GM10847 (cell line): ENCODE measurements around the gene UBAC2.
A peak's percentile ranks its signal among the peaks of the same experiment; 100 is the strongest.

Experiments
- POLR2A ChIP-seq: IDR thresholded peaks from 2 replicates; pipeline ENCODE4 v1.6.1; 2011; ENCODE audit not compliant: insufficient read length; ENCODE audit errors: extremely low read depth

Gene UBAC2

GRCh38 chr13:99421758-99422585, 221.3 kb downstream of the UBAC2 start:
- TF ChIP-seq POLR2A, result no peak

DNA sequence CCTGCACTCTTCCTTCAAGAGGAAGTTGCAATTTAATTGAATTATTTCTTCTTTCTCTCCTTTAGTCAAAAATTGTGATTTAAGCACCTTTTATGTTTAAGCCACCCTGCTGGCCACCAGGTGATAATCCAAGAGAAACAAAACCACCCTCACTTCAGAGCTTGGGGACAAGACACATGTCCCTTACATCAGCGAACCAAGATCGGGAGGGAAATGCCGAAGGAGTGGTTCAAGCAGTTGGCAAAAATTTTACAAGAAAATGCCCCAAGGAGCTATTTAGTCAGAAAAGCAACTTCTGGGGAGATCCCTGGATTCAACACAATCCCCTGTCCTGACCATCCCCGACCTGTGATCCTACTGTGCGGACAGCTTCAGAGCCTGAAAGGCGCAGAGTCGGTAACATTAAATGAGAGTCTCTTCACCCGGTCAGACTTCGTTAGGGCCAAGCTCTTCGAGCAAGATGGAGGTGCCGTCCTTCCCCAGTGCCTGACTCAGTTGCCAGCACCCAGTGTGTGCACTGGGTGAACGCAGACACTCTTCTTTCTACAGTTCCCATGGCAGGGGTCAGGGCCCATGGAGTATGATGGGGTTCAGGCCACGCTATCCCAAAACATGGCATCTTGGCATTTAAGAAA, 222.0 kb downstream of the UBAC2 start:
- TF ChIP-seq POLR2A, result no peak

DNA sequence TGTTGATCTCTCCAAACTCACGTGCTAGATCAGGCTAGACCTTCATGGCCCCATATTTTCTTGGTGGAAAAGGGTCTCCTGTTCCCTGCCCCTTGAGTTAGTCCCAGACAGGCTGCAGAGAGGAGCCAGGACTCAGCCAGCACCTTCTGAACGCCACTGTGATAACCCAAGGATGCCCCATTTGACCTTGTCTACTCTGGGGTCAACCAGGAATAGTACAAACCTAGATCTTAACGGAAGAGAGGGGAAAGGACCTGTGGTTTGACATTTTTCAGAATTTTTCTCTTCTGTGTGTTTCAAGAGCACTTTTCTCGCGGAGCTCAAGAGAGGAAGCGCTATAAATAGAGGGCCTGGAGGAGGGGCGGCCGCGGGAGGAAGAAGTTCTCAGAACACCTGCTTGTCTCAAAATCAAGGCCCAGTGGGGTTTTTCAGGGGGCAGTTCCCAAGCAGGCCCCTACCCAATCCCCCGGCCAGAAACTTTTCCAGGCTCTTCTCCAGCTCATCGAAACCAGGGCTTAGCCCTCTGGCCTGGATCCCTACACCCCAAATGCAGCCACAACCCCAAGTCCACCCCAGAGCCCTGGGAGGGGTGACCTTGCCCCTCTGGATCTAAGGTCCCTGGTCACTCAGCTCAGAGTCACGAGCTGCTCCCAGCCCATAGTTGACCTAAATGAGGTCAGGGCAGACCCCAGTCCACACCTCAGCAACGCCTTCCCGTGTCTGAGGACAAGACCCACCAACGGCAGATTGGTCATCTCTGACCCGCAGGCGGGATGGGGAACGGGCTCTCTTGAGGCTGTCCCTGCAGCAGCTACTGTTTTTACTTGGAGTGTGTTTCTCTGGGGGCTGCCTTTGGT, 225.1 kb downstream of the UBAC2 start:
- no peak for TF ChIP-seq POLR2A

GRCh38 chr13:99426426-99426825, 225.8 kb downstream of the UBAC2 start:
- no peak for TF ChIP-seq POLR2A

DNA sequence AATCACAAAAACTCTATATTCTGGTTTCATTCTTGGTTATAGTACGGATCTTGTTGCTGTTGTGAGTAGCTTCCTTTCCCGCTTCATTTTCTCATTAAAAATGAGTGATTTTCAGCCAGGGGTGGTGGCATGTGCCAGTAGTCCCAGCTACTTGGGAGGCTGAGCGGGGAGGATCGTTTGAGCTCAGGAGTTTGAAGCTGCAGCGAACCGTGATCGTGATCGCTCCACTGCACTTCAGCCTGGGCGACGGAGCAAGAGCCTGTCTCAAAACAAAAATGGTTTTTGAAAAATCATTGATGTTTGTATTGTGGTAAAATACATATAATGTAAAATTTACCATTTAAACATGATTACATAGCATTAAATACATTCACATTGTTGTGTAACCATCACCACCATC, 229.0 kb downstream of the UBAC2 start:
- TF ChIP-seq POLR2A, result no peak

DNA sequence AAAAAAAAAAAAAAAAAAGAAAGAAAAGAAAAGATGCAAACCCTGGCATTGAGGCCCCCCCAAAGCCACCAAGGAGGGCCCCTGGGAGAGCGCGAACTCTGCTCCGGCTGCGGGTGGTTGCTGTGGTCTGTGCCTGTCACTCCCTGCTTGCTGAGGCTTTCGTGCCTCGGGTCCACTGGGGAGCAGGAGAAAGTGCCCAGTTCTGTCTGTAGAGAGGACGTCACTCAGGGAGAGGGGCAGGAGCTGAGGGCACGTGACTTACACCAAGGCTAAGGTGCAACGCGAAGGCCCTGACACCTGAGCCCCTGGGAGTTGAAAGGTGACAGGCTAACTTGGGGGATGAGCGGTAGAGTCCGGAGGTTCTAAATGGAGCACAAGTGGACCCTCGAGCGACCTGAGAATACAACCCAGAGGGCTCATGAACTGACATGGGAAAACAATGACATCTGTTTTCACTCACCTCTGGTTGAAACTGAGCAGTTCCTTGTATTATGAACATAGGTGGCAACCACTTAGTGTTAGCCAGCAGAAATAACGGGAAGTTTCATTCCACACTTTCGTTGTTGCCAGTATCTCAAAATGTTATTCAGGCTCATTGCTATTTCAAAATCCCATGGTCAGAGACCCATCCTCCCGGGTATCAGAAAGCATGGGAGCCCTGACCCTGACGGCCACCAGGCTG, 231.4 kb downstream of the UBAC2 start:
- TF ChIP-seq POLR2A, result no peak

DNA sequence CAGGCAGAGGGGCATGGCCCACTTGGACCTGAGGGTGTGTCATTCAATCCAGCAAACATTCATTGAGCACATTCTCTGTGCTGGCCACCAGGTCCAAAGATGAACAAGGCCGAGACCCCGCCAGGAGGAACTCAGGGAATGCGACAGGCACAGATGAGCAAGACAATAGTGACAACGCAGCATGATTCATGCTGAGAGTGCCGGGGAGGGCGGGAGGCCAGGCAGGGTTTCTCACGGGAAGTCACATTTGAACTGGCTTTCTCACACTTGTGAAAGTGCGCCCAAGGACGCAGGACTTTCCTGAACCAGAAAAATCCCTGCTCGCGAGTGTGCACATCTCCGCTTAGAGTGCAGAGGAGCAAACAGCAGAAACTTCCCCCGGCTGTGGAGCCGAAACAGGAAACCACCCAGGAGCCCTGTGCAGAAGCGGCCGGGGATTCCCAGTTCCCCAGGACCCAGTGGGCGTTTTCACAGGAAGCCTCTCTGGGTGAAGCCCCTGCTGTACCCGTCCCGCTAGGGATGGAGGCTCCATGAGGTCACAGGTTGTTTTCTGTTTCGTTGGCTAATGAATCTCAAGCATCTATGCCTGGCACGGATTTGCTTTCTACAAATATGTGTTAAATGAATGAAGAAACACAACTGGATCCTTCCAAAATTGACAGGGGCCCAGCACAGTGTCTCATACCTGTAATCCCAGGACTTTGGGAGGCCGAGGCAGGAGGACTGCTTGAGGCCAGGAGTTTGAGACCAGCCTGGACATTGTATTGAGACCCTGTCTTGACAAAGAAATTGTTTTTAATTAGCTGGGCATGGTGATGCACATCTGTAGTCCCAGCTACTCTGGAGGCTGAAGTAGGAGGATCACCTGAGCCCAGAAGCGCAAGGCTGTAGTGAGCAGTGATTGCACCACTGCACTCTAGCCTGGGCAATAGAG, 232.2 kb downstream of the UBAC2 start:
- TF ChIP-seq POLR2A, result peak; percentile 16

DNA sequence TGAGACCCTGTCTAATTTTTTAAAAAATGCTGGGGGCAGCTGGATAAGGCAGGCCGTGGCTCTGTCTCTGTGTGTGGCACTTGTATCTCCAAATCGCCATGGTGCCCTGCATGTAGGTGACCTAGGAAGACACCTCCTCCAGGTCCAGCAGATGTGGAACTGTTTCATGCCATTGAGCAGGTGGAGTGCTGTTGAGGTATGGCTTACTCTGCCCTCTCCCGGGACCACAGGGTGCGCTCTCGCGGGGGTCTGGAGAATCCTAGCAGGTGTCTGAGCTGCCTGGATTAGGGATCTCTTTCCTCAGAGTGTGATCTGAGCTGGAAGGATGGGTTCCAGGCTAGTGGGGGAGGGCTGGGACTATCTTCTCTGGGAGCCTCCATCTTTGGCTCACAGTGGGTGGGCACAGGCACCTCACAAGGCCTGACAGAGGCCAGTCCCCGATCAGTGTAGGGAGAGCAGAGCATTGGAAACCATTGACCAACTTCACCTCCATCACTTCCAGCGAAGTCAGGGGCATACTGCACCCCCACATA, 233.0 kb downstream of the UBAC2 start:
- no peak for TF ChIP-seq POLR2A

GRCh38 chr13:99434258-99434788, 233.7 kb downstream of the UBAC2 start:
- no peak for TF ChIP-seq POLR2A

DNA sequence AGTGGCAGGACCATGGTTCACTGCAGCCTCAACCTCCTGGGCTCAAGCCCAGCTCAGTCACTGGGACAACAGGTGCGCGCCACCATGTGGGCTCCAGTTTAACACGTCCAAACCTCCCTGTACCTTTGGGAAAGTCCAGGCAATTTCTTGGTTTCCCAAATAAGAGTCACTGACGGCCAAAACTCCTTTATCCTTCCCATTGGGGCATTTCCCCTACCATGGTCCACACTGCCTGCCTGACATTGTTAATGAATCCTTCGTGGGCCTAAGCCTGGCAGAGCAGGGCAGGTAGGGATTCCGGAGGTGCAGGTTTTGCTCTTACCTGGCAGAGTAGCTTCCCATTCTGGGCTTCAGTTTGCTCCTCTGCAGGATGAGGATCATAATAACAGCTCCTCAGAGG, 234.5 kb downstream of the UBAC2 start:
- TF ChIP-seq POLR2A, result no peak

DNA sequence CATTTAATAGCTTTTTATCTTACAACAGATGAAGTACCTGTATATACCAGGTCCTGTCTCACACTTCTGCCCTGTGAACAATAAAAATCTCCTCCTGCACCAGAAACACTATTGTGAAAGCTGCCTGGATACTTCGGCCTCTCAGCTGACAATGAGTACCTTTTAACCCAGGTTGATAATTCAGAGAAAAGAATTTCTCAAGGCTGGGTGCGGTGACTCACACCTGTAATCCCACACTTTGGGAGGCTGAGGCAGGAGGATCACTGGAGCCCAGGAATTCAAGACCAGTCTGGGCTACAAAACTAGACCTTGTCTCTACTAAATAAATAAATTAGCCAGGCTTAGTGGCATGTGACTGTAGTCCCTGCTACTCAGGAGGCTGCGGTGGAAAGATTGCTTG, 235.3 kb downstream of the UBAC2 start:
- TF ChIP-seq POLR2A, result no peak
